HepG2 (cell line): Measurements from ENCODE around the gene EEFSEC. TPM values are rescaled to one million over a fixed set of nuclear protein-coding genes. Genes with fewer than 3 reads are reported as not detected.
A peak's percentile ranks its signal among the peaks of the same experiment; 100 is the strongest.

ENCODE experiments used
- RBM22 ChIP-seq: fragments of 200-400 bp; formaldehyde crosslinking; optimal IDR thresholded peaks from 2 replicates; pipeline ENCODE3; 2017; ENCODE audit warnings: mild to moderate bottlenecking, low read length, moderate library complexity
- RORA ChIP-seq: sonication (generic); formaldehyde crosslinking; IDR thresholded peaks from 2 replicates; pipeline ENCODE4 v1.5.0; 2020; ENCODE audit warnings: mild to moderate bottlenecking, missing genetic modification reagents, moderate library complexity
- TAF1 ChIP-seq: sonication (generic); formaldehyde crosslinking; IDR thresholded peaks from 2 replicates; pipeline ENCODE4 v1.4.0; 2020; ENCODE audit warnings: missing genetic modification reagents
- TEAD3 ChIP-seq: optimal IDR thresholded peaks from 2 replicates; pipeline ENCODE3; 2016; ENCODE audit warnings: borderline replicate concordance
- TFAP4 ChIP-seq: sonication (generic); IDR thresholded peaks from 2 replicates; pipeline ENCODE4 v1.6.1; 2016; ENCODE audit warnings: low read depth, borderline replicate concordance
- TFDP1 ChIP-seq: IDR thresholded peaks from 2 replicates; pipeline ENCODE4 v1.6.1; 2016; ENCODE audit warnings: missing compliant biosample characterization, missing genetic modification reagents, borderline replicate concordance
- ZNF3 ChIP-seq: IDR thresholded peaks from 2 replicates; pipeline ENCODE4 v1.7.0; 2017; ENCODE audit warnings: inconsistent platforms
- polyA plus RNA-seq, 8 experiments: library from polyadenylated mRNA; depleted of rRNA in 3 of 8; stranded (reverse) in 7 of 8; unstranded in 1 of 8; fragments of >200 nt; fragmentation: Illumina TruSeq in 4 of 8; extraction: Trizol in 4 of 8; gene quantifications; 2 replicates each; pipeline versions ENCODE4 v1.2.1 to v1.2.3, GENCODE V29; 2011 to 2016; ENCODE audit warnings: low read depth in 4 of 8, missing spikeins in 1 of 8, mixed read lengths in 1 of 8; ENCODE audit not compliant: insufficient read depth in 1 of 8
- total RNA-seq, 5 experiments: library from RNA; depleted of rRNA; stranded (reverse); fragments of >200 nt; fragmentation: Illumina TruSeq; extraction: Trizol; gene quantifications; 2 replicates each; pipeline ENCODE4 v1.2.3, GENCODE V29; 2016; ENCODE audit warnings: low read depth in 1 of 5
- TF ChIP-seq, protein P1 (sequence below): sonication (generic); formaldehyde crosslinking; IDR thresholded peaks from one replicate; pipeline ENCODE4 v1.5.1; 2020; ENCODE audit warnings: mild to moderate bottlenecking, missing genetic modification reagents; ENCODE audit errors: not compliant biosample characterization
- TF ChIP-seq, protein P2 (sequence below): sonication (generic); formaldehyde crosslinking; IDR thresholded peaks from 2 replicates; pipeline ENCODE4 v1.4.0; 2020; ENCODE audit warnings: mild to moderate bottlenecking, missing genetic modification reagents
- TF ChIP-seq, protein P3 (sequence below): IDR thresholded peaks from 2 replicates; pipeline ENCODE4 v1.6.1; 2016

EEFSEC gene
- total and polyA plus RNA-seq, 2 of the 13 experiments (the other 11 are each of a cell fraction or from before 2014, with no cell fraction given): 6.4 to 24.2 TPM

DNA sequence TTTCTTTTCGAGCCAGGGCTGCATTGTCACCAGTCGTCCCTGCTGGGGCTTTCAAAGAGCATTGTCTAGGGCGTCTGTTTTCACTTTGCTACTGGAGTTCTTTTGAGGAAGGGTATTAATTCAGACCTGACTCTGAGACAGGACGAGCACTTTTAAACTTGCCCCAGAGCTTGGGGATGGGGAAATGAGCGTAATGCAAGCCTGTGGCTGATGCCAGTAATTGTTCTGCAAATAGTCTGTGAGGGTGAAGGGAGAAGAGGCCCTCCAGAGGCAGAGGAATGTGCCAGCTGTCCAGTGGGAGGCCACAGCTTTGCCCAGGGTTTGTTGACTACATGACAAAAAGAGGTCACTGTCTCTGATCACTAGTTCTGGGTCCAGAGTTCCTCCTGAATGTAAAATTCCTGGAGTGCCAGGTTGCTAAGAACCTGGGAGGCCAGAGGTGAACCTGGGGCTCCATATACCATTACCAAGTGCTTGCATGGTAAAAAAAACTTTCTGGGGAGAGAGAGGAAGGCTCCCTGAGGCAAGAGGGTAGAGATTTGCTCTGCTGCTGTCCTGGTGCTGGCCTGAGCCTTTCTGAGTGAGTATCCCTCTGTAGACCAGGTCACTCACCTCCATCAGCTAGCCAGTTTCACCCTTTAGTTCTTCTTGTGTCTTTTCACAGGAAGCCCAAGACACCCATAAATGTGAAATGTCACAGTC lies 14.8 kb downstream of the EEFSEC start (continued):
- TF ChIP-seq, protein P1, sequence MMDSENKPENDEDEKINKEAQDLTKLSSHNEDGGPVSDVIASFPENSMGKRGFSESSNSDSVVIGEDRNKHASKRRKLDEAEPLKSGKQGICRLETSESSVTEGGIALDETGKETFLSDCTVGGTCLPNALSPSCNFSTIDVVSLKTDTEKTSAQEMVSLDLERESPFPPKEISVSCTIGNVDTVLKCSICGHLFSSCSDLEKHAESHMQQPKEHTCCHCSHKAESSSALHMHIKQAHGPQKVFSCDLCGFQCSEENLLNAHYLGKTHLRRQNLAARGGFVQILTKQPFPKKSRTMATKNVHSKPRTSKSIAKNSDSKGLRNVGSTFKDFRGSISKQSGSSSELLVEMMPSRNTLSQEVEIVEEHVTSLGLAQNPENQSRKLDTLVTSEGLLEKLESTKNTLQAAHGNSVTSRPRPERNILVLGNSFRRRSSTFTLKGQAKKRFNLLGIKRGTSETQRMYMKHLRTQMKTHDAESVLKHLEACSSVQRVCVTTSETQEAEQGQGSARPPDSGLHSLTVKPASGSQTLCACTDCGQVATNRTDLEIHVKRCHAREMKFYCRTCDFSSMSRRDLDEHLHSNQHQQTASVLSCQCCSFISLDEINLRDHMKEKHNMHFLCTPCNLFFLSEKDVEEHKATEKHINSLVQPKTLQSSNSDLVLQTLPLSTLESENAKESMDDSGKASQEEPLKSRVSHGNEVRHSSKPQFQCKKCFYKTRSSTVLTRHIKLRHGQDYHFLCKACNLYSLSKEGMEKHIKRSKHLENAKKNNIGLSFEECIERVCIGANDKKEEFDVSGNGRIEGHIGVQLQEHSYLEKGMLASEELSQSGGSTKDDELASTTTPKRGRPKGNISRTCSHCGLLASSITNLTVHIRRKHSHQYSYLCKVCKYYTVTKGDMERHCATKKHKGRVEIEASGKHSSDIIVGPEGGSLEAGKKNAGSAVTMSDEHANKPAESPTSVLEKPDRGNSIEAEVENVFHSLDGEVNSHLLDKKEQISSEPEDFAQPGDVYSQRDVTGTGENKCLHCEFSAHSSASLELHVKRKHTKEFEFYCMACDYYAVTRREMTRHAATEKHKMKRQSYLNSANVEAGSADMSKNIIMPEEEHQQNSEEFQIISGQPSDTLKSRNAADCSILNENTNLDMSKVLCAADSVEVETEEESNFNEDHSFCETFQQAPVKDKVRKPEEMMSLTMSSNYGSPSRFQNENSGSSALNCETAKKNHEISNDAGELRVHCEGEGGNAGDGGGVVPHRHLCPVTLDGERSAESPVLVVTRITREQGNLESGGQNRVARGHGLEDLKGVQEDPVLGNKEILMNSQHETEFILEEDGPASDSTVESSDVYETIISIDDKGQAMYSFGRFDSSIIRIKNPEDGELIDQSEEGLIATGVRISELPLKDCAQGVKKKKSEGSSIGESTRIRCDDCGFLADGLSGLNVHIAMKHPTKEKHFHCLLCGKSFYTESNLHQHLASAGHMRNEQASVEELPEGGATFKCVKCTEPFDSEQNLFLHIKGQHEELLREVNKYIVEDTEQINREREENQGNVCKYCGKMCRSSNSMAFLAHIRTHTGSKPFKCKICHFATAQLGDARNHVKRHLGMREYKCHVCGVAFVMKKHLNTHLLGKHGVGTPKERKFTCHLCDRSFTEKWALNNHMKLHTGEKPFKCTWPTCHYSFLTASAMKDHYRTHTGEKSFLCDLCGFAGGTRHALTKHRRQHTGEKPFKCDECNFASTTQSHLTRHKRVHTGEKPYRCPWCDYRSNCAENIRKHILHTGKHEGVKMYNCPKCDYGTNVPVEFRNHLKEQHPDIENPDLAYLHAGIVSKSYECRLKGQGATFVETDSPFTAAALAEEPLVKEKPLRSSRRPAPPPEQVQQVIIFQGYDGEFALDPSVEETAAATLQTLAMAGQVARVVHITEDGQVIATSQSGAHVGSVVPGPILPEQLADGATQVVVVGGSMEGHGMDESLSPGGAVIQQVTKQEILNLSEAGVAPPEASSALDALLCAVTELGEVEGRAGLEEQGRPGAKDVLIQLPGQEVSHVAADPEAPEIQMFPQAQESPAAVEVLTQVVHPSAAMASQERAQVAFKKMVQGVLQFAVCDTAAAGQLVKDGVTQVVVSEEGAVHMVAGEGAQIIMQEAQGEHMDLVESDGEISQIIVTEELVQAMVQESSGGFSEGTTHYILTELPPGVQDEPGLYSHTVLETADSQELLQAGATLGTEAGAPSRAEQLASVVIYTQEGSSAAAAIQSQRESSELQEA (CRISPR knock-in tag): peak; percentile 55
- 0 out of 2 replicates have a peak, but pooled peaks have one; percentile 57 for TF ChIP-seq RORA (CRISPR knock-in tag)
- TF ChIP-seq, protein P2, sequence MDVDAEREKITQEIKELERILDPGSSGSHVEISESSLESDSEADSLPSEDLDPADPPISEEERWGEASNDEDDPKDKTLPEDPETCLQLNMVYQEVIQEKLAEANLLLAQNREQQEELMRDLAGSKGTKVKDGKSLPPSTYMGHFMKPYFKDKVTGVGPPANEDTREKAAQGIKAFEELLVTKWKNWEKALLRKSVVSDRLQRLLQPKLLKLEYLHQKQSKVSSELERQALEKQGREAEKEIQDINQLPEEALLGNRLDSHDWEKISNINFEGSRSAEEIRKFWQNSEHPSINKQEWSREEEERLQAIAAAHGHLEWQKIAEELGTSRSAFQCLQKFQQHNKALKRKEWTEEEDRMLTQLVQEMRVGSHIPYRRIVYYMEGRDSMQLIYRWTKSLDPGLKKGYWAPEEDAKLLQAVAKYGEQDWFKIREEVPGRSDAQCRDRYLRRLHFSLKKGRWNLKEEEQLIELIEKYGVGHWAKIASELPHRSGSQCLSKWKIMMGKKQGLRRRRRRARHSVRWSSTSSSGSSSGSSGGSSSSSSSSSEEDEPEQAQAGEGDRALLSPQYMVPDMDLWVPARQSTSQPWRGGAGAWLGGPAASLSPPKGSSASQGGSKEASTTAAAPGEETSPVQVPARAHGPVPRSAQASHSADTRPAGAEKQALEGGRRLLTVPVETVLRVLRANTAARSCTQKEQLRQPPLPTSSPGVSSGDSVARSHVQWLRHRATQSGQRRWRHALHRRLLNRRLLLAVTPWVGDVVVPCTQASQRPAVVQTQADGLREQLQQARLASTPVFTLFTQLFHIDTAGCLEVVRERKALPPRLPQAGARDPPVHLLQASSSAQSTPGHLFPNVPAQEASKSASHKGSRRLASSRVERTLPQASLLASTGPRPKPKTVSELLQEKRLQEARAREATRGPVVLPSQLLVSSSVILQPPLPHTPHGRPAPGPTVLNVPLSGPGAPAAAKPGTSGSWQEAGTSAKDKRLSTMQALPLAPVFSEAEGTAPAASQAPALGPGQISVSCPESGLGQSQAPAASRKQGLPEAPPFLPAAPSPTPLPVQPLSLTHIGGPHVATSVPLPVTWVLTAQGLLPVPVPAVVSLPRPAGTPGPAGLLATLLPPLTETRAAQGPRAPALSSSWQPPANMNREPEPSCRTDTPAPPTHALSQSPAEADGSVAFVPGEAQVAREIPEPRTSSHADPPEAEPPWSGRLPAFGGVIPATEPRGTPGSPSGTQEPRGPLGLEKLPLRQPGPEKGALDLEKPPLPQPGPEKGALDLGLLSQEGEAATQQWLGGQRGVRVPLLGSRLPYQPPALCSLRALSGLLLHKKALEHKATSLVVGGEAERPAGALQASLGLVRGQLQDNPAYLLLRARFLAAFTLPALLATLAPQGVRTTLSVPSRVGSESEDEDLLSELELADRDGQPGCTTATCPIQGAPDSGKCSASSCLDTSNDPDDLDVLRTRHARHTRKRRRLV (CRISPR knock-in tag): peak; percentile 26; the same call in 1 of the 2 replicates
- TF ChIP-seq, protein P3, sequence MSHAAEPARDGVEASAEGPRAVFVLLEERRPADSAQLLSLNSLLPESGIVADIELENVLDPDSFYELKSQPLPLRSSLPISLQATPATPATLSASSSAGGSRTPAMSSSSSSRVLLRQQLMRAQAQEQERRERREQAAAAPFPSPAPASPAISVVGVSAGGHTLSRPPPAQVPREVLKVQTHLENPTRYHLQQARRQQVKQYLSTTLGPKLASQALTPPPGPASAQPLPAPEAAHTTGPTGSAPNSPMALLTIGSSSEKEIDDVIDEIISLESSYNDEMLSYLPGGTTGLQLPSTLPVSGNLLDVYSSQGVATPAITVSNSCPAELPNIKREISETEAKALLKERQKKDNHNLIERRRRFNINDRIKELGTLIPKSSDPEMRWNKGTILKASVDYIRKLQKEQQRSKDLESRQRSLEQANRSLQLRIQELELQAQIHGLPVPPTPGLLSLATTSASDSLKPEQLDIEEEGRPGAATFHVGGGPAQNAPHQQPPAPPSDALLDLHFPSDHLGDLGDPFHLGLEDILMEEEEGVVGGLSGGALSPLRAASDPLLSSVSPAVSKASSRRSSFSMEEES (CRISPR knock-in tag): peak; percentile 38; the same call in 1 of the 2 replicates
- TF ChIP-seq TFDP1: no peak
- TF ChIP-seq TAF1 (CRISPR knock-in tag): no peak
- no peak for TF ChIP-seq RBM22
- peak; percentile 99 for TF ChIP-seq ZNF3
- peak; percentile 96 for TF ChIP-seq TFAP4
- TF ChIP-seq TEAD3 (CRISPR knock-in tag): peak; percentile 99
